ENCODE results near the gene LRCH3. TPM values are rescaled to one million over a fixed set of nuclear protein-coding genes. Genes with fewer than 3 reads are reported as not detected.

Gene LRCH3
- total and polyA plus RNA-seq, 11 donors, result 11.1 to 40.3 (median 24.0) TPM

DNA sequence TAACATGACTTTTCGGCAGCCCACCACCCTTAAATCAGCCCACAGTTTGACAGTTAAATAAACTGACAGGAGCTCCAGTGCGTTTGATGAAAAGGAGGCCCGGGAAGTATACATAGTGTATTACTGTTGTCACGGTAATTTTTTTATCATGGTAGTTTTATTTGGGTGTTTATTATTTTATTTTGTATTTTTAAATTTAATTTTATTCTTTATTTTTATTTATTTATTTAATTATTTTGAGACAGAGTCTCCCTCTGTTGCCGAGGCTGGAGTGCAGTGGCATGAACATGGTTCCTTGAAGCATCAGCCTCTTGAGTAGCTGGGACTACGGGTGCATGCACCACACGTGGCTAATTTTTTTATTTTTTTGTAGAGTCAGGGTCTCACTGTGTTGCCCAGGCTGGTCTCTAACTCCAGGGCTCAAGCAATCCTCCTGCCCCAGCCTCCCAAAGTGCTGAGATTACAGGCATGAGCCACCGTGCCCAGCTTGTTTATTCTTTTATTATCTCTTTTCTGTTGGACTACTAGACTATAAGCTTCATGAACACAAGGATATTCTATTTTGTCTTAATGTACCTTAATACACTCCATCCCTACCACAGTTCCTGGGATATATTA lies 65.3 kb downstream of the LRCH3 start:
- Histone ChIP-seq H3K4me1 (no peaks in the 10 kb centered on the region), H3K27me3 (no peaks in the 10 kb centered on the region), H3K9me3 (no peaks in the 10 kb centered on the region), H3K36me3 (peaks cover 2 to 100% (median 86%) of the 10 kb centered on the region in 9 donors), H3K27ac (no peak overlapping the region), H3K4me3 (no peak overlapping the region)
- DNase-seq (no peak), ATAC-seq (no peak)
- TF ChIP-seq POLR2A (IDR thresholded peaks at IDR 0.05), result no peak
- TF ChIP-seq, protein P1, sequence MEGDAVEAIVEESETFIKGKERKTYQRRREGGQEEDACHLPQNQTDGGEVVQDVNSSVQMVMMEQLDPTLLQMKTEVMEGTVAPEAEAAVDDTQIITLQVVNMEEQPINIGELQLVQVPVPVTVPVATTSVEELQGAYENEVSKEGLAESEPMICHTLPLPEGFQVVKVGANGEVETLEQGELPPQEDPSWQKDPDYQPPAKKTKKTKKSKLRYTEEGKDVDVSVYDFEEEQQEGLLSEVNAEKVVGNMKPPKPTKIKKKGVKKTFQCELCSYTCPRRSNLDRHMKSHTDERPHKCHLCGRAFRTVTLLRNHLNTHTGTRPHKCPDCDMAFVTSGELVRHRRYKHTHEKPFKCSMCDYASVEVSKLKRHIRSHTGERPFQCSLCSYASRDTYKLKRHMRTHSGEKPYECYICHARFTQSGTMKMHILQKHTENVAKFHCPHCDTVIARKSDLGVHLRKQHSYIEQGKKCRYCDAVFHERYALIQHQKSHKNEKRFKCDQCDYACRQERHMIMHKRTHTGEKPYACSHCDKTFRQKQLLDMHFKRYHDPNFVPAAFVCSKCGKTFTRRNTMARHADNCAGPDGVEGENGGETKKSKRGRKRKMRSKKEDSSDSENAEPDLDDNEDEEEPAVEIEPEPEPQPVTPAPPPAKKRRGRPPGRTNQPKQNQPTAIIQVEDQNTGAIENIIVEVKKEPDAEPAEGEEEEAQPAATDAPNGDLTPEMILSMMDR (IDR thresholded peaks at IDR 0.05), result no peak
- 81 to 97% (median 84%) methylated on average over 8 of the region's 8 CpGs for WGBS, 4 donors
- intact Hi-C loops (cut with DNase I), result no loop called here

DNA sequence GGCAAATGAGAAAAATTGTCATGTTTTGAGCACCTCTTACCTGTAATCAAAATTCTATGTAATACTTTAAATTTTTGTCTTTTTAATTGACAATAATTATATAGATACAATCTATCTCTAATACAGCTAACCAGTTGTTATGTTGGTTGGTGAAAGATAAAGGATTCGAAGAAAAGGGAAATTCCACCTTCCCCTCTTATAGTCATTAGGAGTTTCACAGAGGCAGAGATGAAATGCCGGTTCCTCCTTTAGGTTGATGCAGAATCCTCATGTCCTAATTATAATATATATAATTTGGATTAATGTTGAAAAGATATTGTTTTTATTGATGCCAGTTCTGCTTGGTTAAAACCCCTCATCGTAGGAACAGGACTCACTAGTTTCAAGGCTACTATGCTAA lies 67.1 kb downstream of the LRCH3 start:
- Histone ChIP-seq H3K36me3 (peaks cover 2 to 99% (median 67%) of the 10 kb centered on the region in 9 donors), H3K27ac (no peak overlapping the region), H3K27me3 (no peaks in the 10 kb centered on the region), H3K4me1 (no peaks in the 10 kb centered on the region), H3K9me3 (no peaks in the 10 kb centered on the region), H3K4me3 (no peak overlapping the region)
- WGBS, 4 donors, result 92 to 93% (median 92%) methylated on average over 3 of the region's 3 CpGs
- intact Hi-C loops (cut with DNase I), result no loop called here
- DNase-seq (no peak), ATAC-seq (no peak)
- no peak for TF ChIP-seq POLR2A (IDR thresholded peaks at IDR 0.05)
- TF ChIP-seq, protein P1 (IDR thresholded peaks at IDR 0.05), result no peak

DNA sequence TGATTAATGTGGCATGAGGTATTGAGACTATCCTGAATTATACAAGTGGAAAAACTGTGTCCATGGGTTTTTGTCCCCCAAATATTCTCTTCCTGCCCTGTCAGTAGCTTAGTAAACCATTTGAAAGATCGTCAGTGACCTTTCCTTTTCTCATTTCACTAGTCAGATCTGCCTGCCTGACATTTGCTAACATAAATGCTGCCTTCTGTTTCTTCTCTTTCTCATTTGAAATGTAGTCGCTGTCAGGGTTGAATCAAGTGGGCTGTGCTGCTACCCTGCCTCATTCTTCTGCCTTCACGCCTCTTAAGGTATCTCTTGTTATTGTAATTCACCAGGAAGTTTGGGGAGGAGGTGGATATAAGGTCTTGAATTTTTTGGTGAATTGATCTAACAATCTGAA lies 67.5 kb downstream of the LRCH3 start:
- Histone ChIP-seq H3K4me1 (no peaks in the 10 kb centered on the region), H3K9me3 (no peaks in the 10 kb centered on the region), H3K36me3 (peaks cover 2 to 99% (median 63%) of the 10 kb centered on the region in 9 donors), H3K27me3 (no peaks in the 10 kb centered on the region), H3K27ac (no peak overlapping the region), H3K4me3 (no peak overlapping the region)
- ATAC-seq, result no peak
- WGBS, 4 donors, result 65 to 84% (median 77%) methylated on average over 3 of the region's 3 CpGs
- intact Hi-C loops (cut with DNase I), result no loop called here
- no peak for DNase-seq
- TF ChIP-seq, protein P1 (IDR thresholded peaks at IDR 0.05), result no peak

DNA sequence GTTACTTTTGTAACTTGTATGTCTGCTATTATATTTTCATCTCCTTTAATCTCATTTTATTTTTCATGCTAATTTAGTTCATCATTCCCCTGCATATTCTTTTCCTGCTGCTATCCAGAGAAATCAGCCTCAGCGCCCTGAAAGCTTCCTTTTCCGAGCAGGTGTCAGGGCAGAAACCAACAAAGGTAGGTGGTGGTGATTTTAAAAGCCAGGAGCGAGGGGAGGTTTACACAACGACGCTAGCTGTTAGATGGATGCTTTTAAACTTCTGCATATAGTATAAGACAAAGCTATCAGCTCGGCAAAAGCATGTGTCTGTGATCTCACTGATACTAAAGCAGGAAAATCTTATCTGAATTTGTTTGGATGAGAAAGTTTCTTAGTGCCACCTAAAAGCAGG lies 75.0 kb downstream of the LRCH3 start:
- no peaks in the 10 kb centered on the region for H3K4me1 ChIP-seq
- no peak for ATAC-seq
- TF ChIP-seq, protein P1 (IDR thresholded peaks at IDR 0.05), result no peak
- TF ChIP-seq POLR2A (IDR thresholded peaks at IDR 0.05), result no peak
- intact Hi-C loops (cut with DNase I), result no loop called here
- WGBS, 4 donors, result 95 to 99% (median 97%) methylated on average over 6 of the region's 6 CpGs
- H3K4me3 ChIP-seq, result no peak overlapping the region
- no peaks in the 10 kb centered on the region for H3K9me3 ChIP-seq
- no peaks in the 10 kb centered on the region for H3K27me3 ChIP-seq
- H3K36me3 ChIP-seq, result peaks cover 0 to 93% (median 47%) of the 10 kb centered on the region in 9 donors
- DNase-seq, result no peak
- H3K27ac ChIP-seq, result no peak overlapping the region

Measured in heart left ventricle (tissue), 16 donors.